ENCODE results near the gene ILF3. TPM values are rescaled to one million over a fixed set of nuclear protein-coding genes. Genes with fewer than 3 reads are reported as not detected.

The ILF3 gene
- total RNA-seq, 1 experiment from 2014 or later = 430 TPM

GRCh38 chr19:10641248-10641647 lies 12.9 kb upstream of the ILF3 start:
- ChIA-PET RAD21 (ENCODE audit: low non-redundant PET in 1 of 2, low total read pairs in 2 of 2, uncharacterized antibody in 2 of 2, unreplicated experiment in 2 of 2) (interaction anchor here in 1 of 2 experiments (0.6 kb wide), 1 partner anchor 97 kb away, joined by 3 read pairs; no protein-coding TSS in a partner anchor), POLR2A (no interaction called here), CTCF (interaction anchor here (0.7 kb wide), 1 partner anchor 544 kb away, joined by 4 read pairs; no protein-coding TSS in a partner anchor)
- no peaks in the 10 kb centered on the region for H4K20me1 ChIP-seq (ENCODE audit: insufficient read depth)
- H3K36me3 ChIP-seq (ENCODE audit: control insufficient read depth in 1 of 2, insufficient read depth in 2 of 2, low read length in 2 of 2) = peaks cover 22 to 25% of the 10 kb centered on the region in 2 experiments; a peak in 3 of 4 replicates
- no peaks in the 10 kb centered on the region for H3K79me2 ChIP-seq (ENCODE audit: insufficient read depth, low read length)
- DNase-seq (ENCODE audit: low read depth, low spot score) (no peak), ATAC-seq (no peak)
- no peaks in the 10 kb centered on the region for H3K27me3 ChIP-seq (ENCODE audit: insufficient read depth, low read length)
- H3K4me2 ChIP-seq (ENCODE audit: low read length) = no peak overlapping the region
- intact Hi-C loops (cut with micrococcal nuclease) = no loop called here
- H3K4me3 ChIP-seq (replicated peaks in 1 of 2; ENCODE audit: low read depth in 1 of 2, low read length in 2 of 2) = no peak overlapping the region
- no peak overlapping the region for H3K27ac ChIP-seq (ENCODE audit: low read depth, low read length)
- BruUV-seq (replicated peaks) = no TSS peak
- H3K9ac ChIP-seq (ENCODE audit: low read length) = no peak overlapping the region
- peaks cover 5 to 13% of the 10 kb centered on the region in 2 experiments; a peak in 3 of 4 replicates for H3K4me1 ChIP-seq (ENCODE audit: control insufficient read depth in 1 of 2, insufficient read depth in 2 of 2, low read length in 2 of 2)
- H3K9me2 ChIP-seq (ENCODE audit: insufficient read depth) = no peaks in the 10 kb centered on the region
- H3K9me3 ChIP-seq (ENCODE audit: control insufficient read depth in 1 of 2, insufficient read depth in 1 of 2, low read depth in 1 of 2, low read length in 2 of 2) = no peaks in the 10 kb centered on the region
- H2AFZ ChIP-seq (ENCODE audit: low read depth, low read length, poor library complexity, severe bottlenecking) = no peak overlapping the region
- TF ChIP-seq MAX (IDR thresholded peaks at IDR 0.05) (no peak), POLR2A (IDR thresholded peaks at IDR 0.05; ENCODE audit: borderline replicate concordance, extremely low read depth, insufficient read depth, insufficient read length) (no peak), REST (IDR thresholded peaks at IDR 0.05; ENCODE audit: low read depth) (no peak), CEBPB (IDR thresholded peaks at IDR 0.05; ENCODE audit: low read depth) (no peak), ZFX (IDR thresholded peaks at IDR 0.05) (no peak), CBX3 (IDR thresholded peaks at IDR 0.05; ENCODE audit: low read depth) (no peak), ZNF274 (IDR thresholded peaks at IDR 0.05; ENCODE audit: low read depth, low read length) (no peak), ELF1 (IDR thresholded peaks at IDR 0.05; ENCODE audit: borderline replicate concordance, low read depth) (no peak), ATF3 (IDR thresholded peaks at IDR 0.05) (no peak)
